ENCODE data around the gene CNTN6. TPM values are rescaled to one million over a fixed set of nuclear protein-coding genes. Genes with fewer than 3 reads are reported as not detected.

Gene CNTN6
- total RNA-seq, 4 donors from 2014 or later = 7.7 to 16.4 (median 8.9) TPM

- no peak overlapping the region for H3K4me3 ChIP-seq (replicated peaks in 1 of 3)
- intact Hi-C loops (cut with DNase I) = no loop called here
- no peaks in the 10 kb centered on the region for H3K9me3 ChIP-seq
- no peak for TF ChIP-seq CTCF (IDR thresholded peaks at IDR 0.05)
- TF ChIP-seq POLR2A (IDR thresholded peaks at IDR 0.05) = no peak
- H3K27ac ChIP-seq = no peak overlapping the region
- 65 to 70% methylated on average over 6 of the region's 6 CpGs for WGBS, 2 donors
- H3K27me3 ChIP-seq = no peaks in the 10 kb centered on the region
- no peaks in the 10 kb centered on the region for H3K4me1 ChIP-seq
- no peak for DNase-seq
- H3K36me3 ChIP-seq = no peaks in the 10 kb centered on the region
Observed at GRCh38 chr3:1179146-1179545, 86.3 kb downstream of the CNTN6 start.

- Histone ChIP-seq H3K27me3 (no peaks in the 10 kb centered on the region), H3K4me3 (replicated peaks in 1 of 3) (no peak overlapping the region), H3K9me3 (no peaks in the 10 kb centered on the region), H3K36me3 (no peaks in the 10 kb centered on the region), H3K4me1 (no peaks in the 10 kb centered on the region), H3K27ac (no peak overlapping the region)
- TF ChIP-seq CTCF (IDR thresholded peaks at IDR 0.05) = no peak
- TF ChIP-seq POLR2A (IDR thresholded peaks at IDR 0.05) = no peak
- DNase-seq = no peak
- 75 to 80% methylated on average over 4 of the region's 4 CpGs for WGBS, 2 donors
- intact Hi-C loops (cut with DNase I) = no loop called here
Observed at GRCh38 chr3:1183320-1184048, 90.7 kb downstream of the CNTN6 start.

GRCh38 chr3:1190569-1190968 lies 97.7 kb downstream of the CNTN6 start:
- DNase-seq = no peak
- TF ChIP-seq CTCF (IDR thresholded peaks at IDR 0.05) = no peak
- TF ChIP-seq POLR2A (IDR thresholded peaks at IDR 0.05) = no peak
- Histone ChIP-seq H3K4me3 (replicated peaks in 1 of 3) (no peak overlapping the region), H3K27me3 (no peaks in the 10 kb centered on the region), H3K4me1 (no peaks in the 10 kb centered on the region), H3K9me3 (no peaks in the 10 kb centered on the region), H3K36me3 (no peaks in the 10 kb centered on the region), H3K27ac (no peak overlapping the region)
- 79 to 87% methylated on average over 3 of the region's 3 CpGs for WGBS, 2 donors
- intact Hi-C loops (cut with DNase I) = no loop called here

- TF ChIP-seq CTCF (IDR thresholded peaks at IDR 0.05) (no peak), POLR2A (IDR thresholded peaks at IDR 0.05) (no peak)
- H3K27me3 ChIP-seq = no peaks in the 10 kb centered on the region
- DNase-seq = no peak
- no peaks in the 10 kb centered on the region for H3K36me3 ChIP-seq
- intact Hi-C loops (cut with DNase I) = no loop called here
- no peaks in the 10 kb centered on the region for H3K4me1 ChIP-seq
- no peak overlapping the region for H3K4me3 ChIP-seq (replicated peaks in 1 of 3)
- H3K27ac ChIP-seq = no peak overlapping the region
- no peaks in the 10 kb centered on the region for H3K9me3 ChIP-seq
- WGBS, 2 donors = 80 to 93% methylated on average over 1 of the region's 1 CpG
Observed at GRCh38 chr3:1191026-1191425, 98.2 kb downstream of the CNTN6 start.

- intact Hi-C loops (cut with DNase I) = no loop called here
- TF ChIP-seq POLR2A (IDR thresholded peaks at IDR 0.05) (no peak), CTCF (IDR thresholded peaks at IDR 0.05) (no peak)
- Histone ChIP-seq H3K27ac (no peak overlapping the region), H3K36me3 (no peaks in the 10 kb centered on the region), H3K9me3 (no peaks in the 10 kb centered on the region), H3K4me3 (replicated peaks in 1 of 3) (no peak overlapping the region), H3K27me3 (no peaks in the 10 kb centered on the region), H3K4me1 (peaks cover 0 to 5% of the 10 kb centered on the region in 2 donors)
- 40 to 48% methylated on average over 1 of the region's 1 CpG for WGBS, 2 donors
- no peak for DNase-seq
Observed at GRCh38 chr3:1195947-1196346, 103.1 kb downstream of the CNTN6 start.
